Fibroblast of skin of left quadriceps (primary cell): ENCODE measurements around the gene MIAT.

Experiments
- DNase-seq, 2 experiments: peaks; one replicate each; pipeline ENCODE4 v3.0.0-alpha.2; 2013; ENCODE audit warnings: low read depth in 2 of 2

Gene MIAT

DNA sequence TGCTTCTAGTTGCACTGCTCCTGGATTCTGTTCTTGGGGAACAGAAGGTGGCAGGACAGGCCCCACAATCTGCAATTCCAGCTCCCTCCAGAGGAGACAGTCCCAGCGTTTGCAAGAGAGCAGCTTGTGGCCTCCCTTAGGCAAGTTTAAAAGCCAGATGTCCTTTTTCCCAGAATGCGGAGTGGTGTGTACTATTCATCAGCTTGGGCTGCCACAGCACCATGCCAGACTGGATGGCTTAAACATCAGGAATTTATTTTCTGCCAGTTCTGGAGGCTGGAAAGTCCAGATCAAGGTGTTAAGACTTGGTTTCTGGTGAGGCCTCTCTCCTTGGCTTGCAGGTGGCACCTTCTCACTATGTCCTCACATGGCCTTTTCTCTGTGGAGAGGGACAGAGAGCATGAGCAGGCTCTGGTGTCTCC, 11.7 kb downstream of the MIAT start:
- no peak for DNase-seq

- DNase-seq = no peak
These were observed 13.1 kb downstream of the MIAT start for GRCh38 chr22:26670459-26670858.

DNA sequence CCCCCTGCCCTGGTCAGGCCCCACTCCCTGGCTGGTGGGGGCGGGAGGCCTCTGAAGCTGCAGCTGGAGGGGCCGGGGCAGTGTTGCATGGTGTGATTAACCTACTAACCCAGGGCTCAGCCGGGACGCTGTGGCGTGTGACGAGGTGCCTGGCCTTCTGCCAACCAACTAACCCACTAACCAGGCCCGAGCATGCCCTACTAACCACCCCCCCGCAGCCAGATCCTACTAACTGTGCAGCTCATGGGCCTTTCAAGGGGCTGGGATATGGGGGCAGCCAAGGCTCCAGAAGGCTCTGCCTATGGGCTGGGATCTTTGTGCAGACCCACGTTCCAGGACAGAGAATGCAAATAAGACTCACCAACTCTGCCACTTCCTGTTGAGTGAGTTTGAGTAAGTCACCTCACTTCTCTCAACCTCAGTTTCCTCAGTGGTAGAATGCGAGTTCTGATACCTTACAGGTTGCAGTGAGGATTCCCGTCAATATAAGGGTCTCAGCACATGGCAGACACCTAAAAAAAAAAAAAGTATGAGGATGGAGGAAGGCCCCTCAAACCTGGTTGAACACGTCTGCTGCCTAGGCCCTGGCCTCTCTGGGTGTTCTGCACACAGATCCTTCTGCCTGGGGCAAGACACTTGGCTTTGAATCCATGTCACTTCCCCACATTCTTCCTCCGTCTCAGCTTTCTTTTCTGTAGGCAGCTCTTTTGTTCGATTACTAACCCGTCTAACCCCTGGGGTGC, 14.1 kb downstream of the MIAT start:
- DNase-seq = no peak

GRCh38 chr22:26672060-26672471, 14.7 kb downstream of the MIAT start:
- no peak for DNase-seq

- peak; percentile 93 for DNase-seq
These were observed 15.4 kb downstream of the MIAT start for GRCh38 chr22:26672590-26673468.

- DNase-seq = no peak
These were observed 16.1 kb downstream of the MIAT start for GRCh38 chr22:26673486-26673885.

DNA sequence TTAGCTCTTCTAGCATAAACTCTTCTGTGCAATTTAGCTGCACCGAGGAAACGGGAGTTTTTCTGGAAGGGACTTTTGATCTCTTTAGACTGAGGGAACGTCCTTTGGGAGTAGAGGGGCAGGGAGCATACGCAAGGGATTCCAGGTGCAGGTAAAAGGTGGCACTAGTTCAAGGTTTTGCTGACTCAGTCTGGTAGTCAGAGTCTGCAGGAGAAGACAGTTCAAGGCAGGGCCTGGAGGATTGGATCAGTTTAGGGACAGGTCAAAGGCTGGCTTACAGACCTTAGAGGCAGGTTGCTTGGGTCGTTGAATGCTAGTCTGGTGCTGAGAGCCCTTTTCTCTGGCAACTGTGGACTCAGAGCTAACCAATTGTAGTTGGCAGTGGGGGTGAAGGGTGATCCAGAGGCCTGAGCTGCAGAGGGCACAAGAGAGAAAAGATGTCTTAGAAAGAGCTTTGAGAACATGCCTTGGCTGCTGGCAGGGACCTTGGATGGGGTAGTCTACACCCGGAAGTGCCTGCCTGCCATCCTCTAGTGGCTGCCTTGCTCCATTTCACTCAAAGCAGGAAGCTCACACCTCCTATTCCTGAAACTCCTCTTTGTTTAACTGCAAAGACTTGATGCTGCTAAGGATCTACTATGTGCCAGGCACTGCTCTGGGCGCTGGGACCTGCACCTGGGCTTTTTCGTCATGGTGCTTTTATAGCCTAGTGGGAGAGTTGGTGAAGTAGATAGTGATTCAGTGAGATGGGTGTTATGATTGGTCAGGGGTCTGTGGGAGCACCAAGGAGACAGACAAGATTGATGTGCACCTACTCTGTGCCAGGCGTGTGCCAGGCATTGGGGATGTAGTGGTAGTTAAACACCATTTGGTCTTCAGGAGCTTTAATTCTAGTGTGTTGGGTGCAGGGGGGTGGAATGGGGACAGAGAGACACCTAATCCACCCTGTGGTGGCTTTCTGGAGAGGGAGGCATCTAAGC, 17.1 kb downstream of the MIAT start:
- no peak for DNase-seq

- no peak for DNase-seq
These were observed 18.4 kb downstream of the MIAT start for GRCh38 chr22:26675687-26676268.

DNA sequence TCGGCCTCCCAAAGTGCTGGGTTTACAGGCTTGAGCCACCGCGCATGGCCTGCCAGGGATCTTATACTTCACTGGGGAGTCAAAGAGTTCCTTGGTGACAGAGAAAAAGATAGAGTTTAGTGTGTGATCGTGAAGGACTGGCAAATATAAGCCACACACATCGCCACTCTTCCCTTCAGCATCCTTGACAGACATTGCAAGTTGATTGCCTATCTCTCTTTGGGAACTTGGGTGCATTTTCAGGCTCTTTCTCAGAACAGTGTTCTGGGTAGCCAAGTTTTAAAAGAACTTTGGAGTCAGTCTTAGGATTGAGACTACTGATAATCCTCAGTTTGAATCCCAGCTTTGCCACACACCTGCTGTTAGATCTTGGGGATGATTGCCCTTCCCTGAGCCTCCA, 19.8 kb downstream of the MIAT start:
- no peak for DNase-seq

DNA sequence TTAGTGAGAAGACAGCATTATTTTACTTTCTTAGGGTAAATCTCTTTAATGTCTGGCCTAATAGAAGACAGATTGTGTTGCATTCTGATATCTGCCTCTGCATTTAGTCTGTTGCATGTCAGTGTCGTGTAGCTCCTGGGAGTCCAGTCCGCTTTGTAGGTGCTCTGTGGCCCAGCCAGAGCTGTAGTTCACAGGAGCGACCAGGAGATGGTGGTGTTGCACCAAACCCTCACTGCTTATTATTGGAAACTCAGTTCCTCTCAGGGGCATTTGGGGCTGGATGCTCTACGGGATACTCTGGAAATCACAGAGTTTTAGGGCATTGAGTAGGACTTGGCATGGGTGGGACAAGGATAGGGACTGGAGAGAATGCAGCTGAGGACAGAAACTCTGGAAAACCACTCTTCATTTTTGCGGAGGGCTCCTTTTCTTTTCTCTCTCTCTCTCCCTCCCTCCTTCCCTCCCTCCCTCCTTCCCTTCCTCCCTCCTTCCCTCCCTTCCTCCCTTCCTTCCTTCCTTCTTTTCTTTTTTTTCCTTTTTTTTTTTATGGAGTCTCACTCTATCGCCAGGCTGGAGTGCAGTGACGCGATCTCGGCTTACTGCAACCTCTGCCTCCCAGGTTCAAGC, 21.7 kb downstream of the MIAT start:
- DNase-seq = peak; percentile 63 to 68

DNA sequence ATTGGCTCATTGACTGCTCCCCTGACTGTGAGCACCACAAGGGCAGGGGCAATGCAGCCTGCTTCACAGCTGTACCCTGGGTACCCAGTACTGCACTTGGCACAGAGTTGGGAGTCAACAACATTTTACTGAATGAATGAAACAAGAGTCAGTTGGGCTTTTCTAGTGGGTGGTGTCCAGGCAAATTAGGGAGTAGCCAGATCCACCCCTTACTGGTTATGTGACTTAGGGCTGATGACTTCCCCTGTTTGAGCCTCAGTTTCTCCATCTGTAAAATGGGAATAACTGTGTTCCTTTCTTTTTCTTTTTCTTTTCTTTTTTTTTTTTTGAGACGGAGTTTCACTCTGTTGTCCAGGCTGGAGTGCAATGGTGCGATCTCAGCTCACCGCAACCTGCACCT, 23.1 kb downstream of the MIAT start:
- no peak for DNase-seq

DNA sequence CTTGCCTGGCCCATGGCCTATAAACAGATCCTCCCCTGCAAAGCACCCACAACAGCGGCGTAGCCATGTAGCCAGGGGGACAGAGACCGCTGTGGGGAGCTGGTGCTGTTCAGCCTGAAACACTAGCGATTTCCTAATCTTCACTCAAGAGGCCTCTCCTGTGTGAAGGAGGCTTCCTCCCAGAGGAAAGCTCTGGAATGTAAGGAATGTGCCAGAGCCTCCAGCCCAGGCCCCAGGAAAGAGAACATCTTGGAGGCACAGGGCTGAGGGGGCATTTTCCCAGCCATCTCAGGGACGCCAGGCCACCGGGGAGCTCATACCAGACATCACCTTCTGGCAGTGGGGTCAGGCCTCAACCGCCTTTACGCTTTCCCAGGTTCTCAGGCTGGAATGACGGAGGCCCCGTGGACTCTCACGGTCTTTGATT, 24.0 kb downstream of the MIAT start:
- peak; percentile 66 to 74 for DNase-seq

DNA sequence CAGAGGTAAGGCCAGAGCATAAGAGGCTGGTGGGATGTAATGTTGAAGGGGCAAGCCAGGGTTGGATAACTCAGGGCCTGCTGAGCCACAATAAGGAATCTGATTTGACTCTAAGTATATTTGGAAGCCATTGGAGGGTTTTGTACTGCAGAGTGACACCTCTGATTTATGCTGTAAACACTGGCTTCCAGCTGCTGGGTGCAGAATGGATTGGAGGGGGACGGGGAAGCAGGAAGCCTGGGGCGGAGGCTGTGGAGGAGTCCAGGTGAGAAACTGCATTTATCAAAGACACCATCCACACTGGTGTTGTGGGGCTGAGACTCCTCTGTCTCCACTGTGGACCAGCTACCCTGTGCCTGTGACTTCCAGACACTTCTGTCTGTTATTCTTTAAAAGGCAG, 26.8 kb downstream of the MIAT start:
- DNase-seq = no peak

DNA sequence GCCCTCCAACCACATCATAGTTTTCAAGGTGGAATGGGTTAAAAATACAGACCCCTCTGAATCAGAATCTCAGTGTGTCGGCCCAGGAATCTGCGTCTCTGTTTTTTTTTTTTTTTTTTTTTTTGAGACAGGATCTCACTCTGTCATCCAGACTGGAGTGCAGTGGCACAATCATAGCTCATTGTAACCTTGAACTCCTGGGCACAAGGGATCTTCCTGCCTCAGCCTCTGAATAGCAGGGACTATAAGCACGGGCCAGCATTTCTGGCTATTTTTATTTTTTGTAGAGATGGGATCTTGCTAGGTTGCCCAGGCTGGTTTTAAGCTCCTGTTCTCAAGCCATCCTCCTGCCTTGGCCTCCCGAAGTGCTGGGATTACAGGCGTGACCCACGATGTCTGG, 28.2 kb downstream of the MIAT start:
- DNase-seq = no peak

DNA sequence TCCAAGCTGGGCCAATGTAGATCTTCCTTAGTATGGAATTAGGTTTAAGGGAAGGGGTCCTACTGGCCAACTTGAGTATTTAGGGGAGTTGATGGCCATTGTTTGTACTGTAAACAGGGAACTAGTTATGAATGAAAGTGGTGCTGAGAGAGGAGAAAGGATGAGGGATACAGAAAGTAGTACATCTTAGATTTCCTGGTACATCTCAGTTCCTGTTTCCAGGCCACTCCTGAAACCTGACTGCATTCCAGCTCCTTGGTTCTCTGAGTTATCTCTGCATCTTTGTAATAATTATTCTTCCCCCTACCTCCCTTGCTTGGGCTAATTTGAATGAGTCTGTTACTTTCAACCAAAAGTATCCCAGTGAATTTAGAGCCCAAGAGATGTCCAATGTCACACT, 30.1 kb downstream of the MIAT start:
- DNase-seq = no peak

DNA sequence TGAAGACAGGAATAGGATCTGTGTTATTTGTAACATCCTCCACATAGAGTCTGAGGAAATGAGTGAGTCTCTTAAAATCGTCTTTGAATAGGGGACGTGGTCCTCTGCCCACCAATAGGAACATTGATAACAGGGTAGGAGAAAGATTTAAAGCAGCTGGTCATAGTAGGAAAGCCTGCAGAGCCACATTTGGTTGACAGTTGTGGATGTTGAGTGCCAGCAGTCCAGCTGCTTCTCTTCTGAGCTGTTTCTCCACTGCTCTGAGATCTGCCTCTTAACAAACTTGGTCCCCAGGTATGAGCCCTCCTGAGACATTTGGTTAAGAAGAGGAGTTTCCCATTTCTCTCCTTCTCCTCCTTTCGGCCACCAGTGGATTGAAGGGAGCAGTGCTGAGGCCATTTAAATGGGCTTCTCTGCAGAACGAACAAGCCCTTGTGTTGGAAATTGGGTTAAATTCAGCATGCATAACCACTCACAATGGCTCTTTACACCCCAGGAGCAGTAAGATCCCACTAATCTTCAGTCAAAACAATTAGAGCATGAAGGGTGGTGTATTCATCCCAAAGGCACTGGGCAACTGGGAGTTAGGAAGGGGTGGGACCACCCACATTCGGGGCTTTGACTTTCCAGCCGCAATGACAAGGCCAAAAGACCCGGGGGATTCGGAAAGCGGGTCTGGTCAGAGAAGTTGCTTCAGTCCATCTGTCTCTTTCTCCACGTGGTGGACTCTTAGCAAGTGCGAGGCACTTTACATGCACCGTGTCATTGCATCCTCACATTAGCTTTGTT, 32.3 kb downstream of the MIAT start:
- DNase-seq = no peak

GRCh38 chr22:26690654-26691376, 33.4 kb downstream of the MIAT start:
- no peak for DNase-seq

- DNase-seq = no peak
These were observed 34.0 kb downstream of the MIAT start for GRCh38 chr22:26691377-26691716.

GRCh38 chr22:26692215-26692614, 34.8 kb downstream of the MIAT start:
- no peak for DNase-seq

GRCh38 chr22:26697151-26697550, 39.8 kb downstream of the MIAT start:
- no peak for DNase-seq
